Stimulated activated CD4-positive, alpha-beta T cell treated with anti-CD3 and anti-CD28 coated beads, Interleukin-12 subunit alpha, Interleukin-12 subunit beta, amount 100 ng/mL, for 24 hours (primary cell): ENCODE results near the gene EP400.

Experiments used
- DNase-seq, 2 experiments: peaks; one replicate each; pipeline ENCODE4 v3.0.0-alpha.2; 2020; ENCODE audit warnings: low read depth in 2 of 2

Gene EP400

DNA sequence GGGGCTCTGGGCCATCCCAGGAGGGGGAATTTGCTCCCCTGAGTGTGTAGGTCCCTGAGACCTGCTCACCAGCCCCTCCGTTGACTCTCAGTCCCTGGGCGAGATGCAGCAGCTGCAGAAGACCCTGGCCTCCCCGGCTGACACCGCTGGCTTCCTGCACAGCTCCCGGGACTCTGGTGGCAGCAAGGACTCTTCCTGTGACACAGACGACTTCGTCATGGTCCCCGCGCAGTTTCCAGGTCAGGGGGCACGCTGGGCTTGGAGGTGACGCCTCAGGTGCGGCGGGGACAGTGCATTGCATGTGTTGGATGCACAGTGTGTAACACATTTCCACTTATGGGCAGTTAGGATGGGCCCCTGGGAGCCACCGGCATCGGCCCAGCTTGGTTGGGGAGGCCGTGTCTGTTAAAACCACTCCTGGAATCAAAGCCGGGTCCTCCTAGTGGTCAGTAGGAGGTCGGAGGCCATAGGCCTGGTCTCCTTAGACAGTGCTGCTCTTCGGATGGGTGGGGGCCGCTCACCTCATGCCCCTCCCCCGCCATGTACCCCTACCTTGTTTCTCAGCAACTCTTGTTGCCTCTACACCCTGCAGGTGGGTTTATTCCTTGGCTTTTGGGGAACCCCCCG is 37.8 kb upstream of the EP400 start:
- no peak for DNase-seq

DNA sequence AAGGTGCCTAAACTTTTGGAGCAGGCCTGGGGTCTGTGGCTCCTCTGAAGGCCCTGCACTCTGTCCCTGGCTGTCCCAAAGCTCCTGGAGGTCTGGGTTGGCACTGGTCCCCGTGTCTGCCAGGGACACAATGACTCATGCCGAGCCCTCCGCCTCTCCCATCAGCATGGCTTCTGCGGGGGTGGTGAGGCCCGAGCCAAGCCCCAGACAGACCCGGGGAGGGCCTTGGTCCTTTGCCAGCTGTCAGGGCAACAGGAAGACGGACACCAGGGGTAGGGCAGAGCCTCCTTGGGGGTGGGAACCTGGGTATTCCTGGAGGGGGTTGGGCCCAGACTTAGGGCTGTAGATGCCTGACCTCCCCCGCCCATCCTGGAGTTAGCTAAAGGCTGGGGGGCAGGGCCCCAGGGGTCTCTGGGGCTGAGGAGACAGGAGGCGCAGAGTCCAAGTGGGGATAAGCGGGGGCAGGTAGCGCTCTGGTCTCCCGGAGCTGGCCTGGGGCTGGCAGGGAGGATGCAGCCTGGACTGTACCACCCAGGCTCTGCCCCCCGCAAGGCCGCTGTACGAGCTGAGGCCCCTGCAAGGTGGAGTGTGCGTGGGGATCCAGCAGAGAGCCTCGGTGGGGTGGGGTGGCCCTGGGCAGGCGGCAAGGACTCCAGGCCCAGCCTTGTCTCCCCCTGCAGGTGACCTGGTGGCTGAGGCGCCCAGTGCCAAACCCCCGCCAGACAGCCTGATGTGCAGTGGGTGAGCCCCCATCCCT is 37.0 kb upstream of the EP400 start:
- DNase-seq, result no peak

DNA sequence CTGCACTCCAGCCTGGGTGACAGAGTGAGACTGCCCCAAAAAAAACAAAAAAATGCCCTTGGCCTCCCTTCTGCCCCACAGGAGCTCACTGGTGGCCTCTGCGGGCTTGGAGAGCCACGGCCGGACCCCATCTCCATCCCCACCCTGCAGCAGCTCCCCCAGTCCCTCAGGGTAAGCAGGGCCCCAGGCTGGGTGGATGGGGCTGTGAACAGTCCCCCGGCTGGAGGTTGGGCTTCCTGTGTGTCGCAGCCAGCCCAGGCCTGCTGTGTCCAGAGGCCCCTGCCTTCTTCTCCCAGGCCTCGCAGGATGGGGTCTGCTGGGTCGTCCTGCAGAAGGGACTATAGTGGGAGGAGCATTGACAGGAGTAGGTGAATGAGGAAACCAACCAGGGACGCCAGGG is 36.1 kb upstream of the EP400 start:
- no peak for DNase-seq

DNA sequence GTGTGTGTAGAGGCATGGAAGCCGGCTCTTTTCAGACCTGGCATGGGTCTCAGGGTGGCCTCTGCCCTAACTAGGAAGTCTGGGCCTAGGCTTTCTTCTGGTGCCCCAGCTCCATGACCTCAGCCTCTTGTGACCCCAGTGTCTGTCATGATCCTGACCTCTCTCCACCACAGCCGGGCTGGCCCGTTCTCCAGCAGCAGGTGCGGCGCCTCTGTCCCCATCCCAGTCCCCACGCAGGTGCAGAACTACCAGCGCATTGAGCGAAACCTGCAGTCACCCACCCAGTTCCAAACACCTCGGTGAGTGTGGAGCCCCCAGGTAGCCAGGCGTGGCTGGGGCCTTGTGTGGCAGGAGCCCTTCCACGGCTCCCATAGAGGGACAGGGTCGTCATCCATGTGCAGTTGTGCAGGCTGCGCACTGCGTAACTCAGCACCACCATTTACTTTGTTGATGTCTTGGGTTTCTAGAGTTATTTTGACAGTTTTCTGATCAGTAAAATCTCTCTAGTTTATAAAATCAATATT is 35.5 kb upstream of the EP400 start:
- no peak for DNase-seq

DNA sequence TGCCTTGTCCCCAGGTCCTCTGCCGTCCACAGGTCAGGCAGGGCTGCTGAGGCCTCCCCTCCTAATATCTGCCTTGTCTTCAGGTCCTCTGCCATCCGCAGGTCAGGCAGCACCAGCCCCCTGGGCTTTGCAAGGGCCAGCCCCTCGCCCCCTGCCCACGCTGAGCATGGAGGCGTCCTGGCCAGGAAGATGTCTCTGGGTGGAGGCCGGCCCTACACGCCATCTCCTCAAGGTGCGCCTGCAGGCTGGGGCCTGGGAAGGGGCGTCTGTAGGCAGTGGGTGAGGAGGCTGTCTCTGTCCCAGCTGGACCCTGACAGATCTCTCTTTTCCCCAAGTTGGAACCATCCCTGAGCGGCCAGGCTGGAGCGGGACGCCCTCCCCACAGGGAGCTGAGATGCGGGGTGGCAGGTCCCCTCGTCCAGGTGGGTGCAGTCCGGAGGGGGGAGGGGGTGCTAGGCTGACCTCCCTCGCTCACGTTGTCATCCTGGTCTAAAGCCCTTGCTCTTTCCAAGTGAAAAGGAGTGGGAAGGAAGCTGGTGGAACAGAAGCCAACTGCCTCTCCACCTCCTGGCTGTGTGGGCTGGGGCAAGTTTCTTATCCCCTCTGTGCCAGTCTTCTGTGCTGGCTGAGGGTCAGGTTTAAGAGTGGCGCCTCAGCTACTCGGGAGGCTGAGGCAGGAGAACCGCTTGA is 34.6 kb upstream of the EP400 start:
- DNase-seq, result no peak

DNA sequence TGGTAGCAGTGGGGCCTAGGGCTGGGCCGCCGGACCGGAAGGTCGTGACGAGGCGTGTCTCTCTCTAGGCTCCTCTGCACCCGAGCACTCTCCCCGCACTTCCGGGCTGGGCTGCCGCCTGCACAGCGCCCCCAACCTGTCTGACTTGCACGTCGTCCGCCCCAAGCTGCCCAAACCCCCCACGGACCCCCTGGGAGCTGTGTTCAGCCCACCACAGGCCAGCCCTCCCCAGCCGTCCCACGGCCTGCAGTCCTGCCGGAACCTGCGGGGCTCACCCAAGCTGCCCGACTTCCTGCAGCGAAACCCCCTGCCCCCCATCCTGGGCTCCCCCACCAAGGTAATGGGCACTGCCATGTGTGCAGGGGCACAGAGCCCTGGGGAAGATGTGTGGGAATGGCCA is 33.9 kb upstream of the EP400 start:
- DNase-seq, result no peak

DNA sequence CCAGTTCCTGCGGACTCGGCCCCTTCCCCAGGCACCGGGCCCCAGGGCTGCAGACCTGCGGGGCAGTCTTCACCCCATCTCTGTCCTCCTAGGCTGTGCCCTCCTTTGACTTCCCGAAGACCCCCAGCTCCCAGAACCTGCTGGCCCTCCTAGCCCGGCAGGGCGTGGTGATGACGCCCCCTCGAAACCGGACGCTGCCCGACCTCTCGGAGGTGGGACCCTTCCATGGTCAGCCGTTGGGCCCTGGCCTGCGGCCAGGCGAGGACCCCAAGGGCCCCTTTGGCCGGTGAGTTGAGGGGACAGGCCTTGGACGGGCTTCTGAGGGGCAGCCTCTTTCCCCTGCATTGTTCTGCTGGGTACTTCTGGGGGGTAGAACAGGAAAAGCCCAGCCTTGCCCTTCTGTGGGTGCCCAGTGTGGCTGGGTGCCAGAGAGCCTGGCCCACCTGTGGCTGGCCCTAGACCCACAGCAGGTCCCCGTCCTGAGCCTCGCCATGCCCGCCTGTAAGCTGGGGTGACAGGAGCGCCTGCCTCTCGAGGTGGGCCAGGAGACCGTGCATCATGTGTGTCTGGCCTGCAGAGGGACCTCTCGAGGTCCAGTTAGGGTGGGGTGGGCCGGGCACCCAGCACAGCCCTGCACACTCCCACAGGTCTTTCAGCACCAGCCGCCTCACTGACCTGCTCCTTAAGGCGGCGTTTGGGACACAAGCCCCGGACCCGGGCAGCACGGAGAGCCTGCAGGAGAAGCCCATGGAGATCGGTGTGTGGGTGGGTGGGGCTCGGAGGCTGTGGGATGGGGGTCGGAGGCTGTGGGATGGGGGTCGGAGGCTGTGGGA is 33.2 kb upstream of the EP400 start:
- DNase-seq, result no peak

DNA sequence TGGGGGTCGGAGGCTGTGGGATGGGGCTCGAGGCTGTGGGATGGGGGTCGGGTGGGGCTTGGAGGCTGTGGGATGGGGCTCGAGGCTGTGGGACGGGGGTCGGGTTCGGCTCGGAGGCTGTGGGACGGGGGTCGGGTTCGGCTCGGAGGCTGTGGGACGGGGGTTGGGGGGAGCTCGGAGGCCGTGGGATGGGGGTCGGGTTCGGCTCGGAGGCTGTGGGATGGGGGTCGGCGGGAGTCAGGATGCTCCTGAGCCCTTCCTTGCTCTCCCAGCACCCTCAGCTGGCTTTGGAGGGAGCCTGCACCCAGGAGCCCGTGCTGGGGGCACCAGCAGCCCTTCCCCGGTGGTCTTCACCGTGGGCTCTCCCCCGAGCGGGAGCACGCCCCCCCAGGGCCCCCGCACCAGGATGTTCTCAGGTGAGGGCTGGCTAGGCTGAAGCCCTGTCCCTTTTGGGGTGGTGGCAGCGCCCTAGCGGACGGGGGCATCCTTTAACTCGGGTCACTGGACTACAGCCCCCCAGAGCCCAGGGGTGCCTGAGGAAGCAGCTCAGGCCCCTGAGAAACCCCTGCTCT is 32.5 kb upstream of the EP400 start:
- DNase-seq, result no peak

DNA sequence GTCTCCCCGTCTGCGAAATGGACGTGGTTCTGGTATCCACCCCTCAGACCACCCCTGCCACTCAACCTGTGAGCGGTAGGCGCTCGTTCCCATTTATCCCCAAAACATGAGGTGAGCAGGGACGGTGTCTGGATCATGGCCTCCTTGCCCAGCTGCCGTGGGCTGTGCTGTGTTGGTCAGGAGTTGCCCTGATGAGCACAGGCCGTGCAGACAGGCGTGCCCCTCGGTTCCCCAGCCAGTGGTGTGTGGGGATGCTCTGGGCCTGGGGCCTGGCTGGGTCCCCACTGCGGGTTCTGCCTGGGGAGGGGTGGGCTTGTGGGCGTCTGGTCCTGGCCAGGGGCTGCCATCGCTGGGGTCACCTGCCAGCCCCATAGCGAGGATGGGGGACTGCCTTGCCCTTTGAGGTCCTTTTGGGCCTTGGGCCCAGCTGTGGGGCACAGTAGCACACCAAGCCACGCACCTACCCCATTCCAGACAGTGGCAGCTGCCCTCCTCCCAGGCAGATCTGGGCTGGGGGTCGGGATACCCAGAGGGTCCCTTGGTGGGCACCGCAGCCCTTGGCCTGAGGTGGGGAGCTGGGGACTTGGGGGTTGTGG is 31.9 kb upstream of the EP400 start:
- no peak for DNase-seq

DNA sequence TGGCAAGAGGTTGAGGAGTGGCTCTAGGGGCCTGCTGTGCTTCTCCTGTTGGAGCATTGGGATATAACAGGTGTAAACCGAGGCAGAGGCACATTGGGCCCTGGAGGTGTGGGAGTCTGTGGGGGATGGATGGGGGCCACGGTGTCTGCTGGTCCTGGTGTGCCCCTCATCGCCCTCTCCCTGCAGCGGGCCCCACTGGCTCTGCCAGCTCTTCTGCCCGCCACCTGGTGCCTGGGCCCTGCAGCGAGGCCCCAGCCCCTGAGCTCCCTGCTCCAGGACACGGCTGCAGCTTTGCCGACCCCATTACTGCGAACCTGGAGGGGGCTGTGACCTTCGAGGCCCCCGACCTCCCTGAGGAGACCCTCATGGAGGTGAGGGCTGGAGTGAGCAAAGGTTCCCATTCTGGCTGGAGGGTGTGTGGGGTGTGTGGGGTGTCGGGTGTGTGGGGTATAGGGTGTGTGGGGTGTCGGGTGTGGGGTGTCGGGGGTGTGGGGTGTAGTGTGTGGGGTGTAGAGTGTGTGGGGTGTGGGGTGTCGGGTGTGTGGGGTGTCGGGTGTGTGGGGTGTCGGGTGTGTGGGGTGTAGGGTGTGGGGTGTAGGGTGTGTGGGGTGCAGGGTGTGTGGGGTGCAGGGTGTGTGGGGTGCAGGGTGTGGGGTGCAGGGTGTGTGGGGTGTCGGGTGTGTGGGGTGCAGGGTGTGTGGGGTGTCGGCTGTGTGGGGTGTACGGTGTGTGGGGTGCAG is 31.3 kb upstream of the EP400 start:
- DNase-seq, result no peak

DNA sequence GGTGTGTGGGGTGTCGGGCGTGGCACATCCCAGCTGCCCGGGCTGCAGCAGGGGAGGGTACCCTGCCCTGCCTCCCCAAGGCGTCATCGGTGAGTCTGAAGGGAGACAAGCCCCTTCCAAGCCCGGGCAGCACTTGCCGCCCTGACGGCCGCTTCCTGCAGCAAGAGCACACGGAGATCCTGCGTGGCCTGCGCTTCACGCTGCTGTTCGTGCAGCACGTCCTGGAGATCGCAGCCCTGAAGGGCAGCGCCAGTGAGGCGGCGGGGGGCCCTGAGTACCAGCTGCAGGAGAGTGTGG is 30.7 kb upstream of the EP400 start:
- no peak for DNase-seq

DNA sequence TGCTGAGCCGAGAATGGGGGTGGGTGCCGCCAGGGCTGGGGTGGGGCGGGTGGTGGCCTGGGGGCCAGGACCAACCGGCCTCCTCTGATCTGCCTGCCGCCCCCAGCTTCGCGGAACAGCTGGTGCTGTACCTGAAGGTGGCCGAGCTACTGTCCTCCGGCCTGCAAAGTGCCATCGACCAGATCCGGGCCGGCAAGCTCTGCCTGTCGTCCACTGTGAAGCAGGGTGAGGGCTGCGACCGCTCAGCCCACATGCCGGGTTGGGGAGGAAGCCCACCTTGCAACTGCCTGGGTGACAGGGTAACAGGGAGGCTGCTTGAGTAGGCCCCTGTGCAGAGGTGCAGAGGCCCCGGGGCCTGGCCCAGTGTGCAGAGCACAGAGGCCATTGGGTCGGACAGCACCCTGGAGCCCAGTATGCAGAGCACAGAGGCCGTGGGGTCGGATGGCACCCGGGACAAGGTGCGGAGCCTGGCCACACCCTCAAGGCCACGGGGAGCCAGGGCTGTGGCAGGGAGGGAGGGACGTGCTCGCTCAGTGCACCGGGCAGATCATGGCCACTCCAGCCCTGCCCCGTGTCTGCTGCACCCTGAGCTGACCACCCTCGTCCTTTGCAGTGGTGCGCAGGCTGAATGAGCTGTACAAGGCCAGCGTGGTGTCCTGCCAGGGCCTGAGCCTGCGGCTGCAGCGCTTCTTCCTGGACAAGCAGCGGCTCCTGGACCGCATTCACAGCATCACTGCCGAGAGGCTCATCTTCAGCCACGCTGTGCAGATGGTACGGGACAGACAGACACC is 30.2 kb upstream of the EP400 start:
- no peak for DNase-seq

DNA sequence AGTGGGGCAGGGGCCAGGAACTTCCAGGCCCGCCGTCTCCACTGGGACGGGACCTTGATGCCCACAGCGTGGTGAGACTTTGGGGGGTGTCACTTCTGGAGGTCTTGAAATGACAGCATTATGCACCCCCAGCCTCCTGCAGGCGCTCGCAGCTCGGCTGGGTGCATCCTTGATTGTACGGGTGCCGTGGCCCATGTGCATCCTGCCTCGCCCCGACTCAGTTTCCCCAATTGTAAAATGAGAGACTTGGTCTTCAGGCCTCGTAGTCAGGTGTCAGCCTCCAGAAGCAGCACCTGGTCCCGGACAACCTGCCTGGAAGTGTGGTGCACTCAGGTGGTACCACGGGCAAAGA is 29.6 kb upstream of the EP400 start:
- no peak for DNase-seq

DNA sequence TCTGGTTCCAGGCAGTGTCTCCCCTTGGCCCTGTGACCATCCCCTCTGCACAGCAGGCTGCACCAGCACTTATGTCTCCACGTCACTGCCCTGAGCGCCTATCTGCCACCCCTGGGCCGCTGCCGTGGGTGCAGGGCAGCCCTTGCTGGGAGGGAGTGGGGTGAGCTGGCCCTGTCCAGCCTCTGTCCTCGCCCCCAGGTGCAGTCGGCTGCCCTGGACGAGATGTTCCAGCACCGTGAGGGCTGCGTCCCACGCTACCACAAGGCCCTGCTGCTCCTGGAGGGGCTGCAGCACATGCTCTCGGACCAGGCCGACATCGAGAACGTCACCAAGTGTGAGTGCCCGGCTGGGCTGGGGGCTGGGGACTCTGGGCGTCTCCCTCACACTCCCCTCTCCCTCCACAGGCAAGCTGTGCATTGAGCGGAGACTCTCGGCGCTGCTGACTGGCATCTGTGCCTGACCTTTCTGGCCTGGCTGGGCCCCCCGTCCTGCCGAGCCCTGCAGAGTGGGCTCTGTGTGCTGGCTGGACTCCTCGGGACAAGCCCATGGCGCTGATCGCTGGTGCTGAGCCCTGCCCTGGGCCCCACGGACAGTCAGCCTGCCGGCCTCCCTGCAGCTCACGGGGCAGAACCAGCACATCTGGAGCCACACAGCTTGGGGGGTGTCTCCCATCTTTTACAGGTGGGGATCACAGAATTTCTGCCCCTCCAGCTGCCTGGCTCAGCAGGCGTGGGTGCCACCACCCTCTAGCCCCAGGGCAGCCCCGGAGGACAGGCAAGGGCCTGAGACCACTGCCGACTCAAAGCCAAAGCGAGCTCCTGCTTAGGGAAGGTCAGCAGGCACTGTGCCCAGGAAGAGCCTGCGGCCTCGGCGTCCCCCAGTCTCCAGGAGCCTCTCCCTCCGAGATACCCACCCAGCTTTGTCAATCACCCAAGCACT is 28.6 kb upstream of the EP400 start:
- no peak for DNase-seq

DNA sequence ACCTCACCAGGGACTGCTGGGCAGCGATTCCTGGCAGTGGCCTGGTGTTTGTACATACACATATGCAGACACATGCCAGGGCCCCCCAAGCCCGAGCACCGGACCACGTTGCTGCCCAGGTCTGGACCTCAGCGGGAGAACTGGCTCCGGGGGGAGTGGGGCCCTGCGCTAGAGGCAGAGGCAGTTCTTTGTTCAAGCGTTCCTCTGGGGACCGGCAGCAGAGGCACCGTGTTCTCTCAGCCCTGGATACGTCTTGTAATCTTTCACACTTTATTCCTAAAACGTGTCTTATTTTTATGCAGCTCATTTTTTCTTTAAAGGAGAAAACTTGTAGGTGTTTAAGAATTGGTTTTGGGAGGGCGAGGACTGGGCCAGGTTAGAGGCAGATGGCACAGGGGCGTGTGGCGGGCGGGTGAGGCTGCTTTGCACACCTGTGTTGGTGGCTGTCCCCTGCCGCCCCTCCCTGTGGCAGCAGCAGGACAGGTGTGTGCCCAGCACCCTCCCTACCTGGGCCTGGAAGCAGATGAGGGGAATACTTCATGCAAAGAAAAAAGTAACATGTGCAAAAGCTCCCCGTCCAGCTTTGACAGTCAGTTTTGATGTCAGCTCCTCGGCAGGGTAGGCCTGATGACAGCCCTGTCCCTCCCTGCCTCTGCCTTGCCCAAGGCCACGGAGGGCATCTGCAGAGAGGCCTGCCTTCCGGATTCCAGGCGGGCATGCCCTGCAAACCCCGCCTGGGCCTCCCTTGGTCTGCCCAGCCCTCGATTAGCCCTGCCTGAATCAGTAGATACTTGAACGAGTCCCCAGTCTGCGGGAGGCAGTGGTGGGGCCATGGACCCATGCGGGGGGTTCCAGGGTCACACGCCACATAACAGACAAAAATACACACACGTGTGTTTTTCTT is 27.6 kb upstream of the EP400 start:
- no peak for DNase-seq

DNA sequence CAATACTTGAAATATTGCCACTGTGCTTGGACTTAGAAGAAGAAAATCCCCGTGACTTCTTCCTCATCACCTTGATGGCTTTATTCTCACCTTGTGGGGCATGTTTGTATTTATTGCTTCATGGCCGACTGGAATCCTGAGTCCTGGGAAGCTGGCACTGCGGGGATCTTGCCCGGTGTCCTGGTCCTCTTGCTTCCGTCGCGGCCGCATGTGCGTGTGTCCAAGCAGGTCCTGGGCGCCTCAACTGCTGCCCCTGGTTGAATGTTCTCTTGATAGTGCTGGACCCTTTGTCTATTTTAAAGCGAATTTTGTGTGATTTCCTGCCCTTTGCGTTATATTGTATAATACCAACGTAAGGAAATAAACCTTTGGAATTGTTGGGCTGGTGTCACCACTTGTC is 27.0 kb upstream of the EP400 start:
- no peak for DNase-seq

DNA sequence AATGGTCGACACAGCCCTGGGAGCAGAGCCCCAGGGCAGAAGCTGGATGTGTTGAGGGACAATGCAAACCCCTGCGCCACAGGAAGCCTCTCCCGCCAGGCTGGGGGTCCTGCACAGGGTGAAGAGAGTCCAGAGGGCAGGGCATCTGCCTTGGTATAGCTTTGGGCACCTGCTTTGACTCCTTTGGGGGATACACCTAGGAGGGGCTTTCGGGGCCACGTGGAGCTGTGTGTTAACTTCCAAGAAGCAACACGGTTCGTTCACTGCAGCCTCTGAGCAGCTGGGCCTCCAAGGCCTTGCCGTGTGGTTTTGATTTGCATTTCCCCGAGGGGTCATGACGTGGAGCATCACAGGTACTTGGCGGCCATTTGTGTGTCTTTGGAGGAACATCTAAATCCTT is 26.5 kb upstream of the EP400 start:
- DNase-seq, result no peak
